H1 (cell line): ENCODE data around the gene COL9A2. TPM values are rescaled to one million over a fixed set of nuclear protein-coding genes. Genes with fewer than 3 reads are reported as not detected.

Source experiments
- CEBPB ChIP-seq: IDR thresholded peaks from 2 replicates; pipeline ENCODE4 v1.6.1; 2012; ENCODE audit warnings: low read depth, low read length
- JUND ChIP-seq: IDR thresholded peaks from 2 replicates; pipeline ENCODE4 v1.6.1; 2011; ENCODE audit warnings: mild to moderate bottlenecking, improper control_type of control experiment, low read length
- POLR2AphosphoS5 ChIP-seq: IDR thresholded peaks from 2 replicates; pipeline ENCODE4 v1.6.1; 2011; ENCODE audit warnings: low read depth, low read length
- SIN3A ChIP-seq, 2 experiments: IDR thresholded peaks in 1 of 2; conservative IDR thresholded peaks in 1 of 2; 2 replicates each; pipeline ENCODE4 v1.6.1; 2011 to 2012; ENCODE audit warnings: low read length in 2 of 2, improper control_type of control experiment in 1 of 2, low read depth in 1 of 2, mild to moderate bottlenecking in 1 of 2
- TEAD4 ChIP-seq: IDR thresholded peaks from 2 replicates; pipeline ENCODE4 v1.6.1; 2012; ENCODE audit warnings: low read depth, low read length, inconsistent platforms, mixed read lengths
- polyA plus RNA-seq, 7 experiments: library from polyadenylated mRNA; depleted of rRNA in 3 of 7; stranded (reverse) in 5 of 7; unstranded in 2 of 7; fragments of >200 nt in 5 of 7; fragments of 200-250 nt in 2 of 7; gene quantifications; 1 replicate in 5 of 7; 2 replicates in 1 of 7; 4 replicates in 1 of 7; pipeline versions ENCODE4 v1.2.1 to v1.2.3, GENCODE V29; 2011 to 2013; ENCODE audit warnings: missing spikeins in 2 of 7, mixed read lengths in 2 of 7
- total RNA-seq: library from RNA; stranded (reverse); fragmentation: NEBNext Ultra II Directional; extraction: Animal tissue kit (Norgen Biotek cat#: 25700); gene quantifications from 2 replicates; pipeline ENCODE4 v1.2.1, GENCODE V29; 2021
- TF ChIP-seq, protein P1 (sequence below): fragments of 300-600 bp; sonication (generic); IDR thresholded peaks from 2 replicates; pipeline ENCODE4 v1.7.1; 2012; ENCODE audit warnings: low read length, moderate library complexity, mild to moderate bottlenecking, inconsistent platforms; ENCODE audit not compliant: insufficient replicate concordance

COL9A2 gene
- total and polyA plus RNA-seq, 2 of the 8 experiments (the other 6 are each of a cell fraction or from before 2014, with no cell fraction given), result 3.2 to 3.3 TPM

- TF ChIP-seq, protein P1, sequence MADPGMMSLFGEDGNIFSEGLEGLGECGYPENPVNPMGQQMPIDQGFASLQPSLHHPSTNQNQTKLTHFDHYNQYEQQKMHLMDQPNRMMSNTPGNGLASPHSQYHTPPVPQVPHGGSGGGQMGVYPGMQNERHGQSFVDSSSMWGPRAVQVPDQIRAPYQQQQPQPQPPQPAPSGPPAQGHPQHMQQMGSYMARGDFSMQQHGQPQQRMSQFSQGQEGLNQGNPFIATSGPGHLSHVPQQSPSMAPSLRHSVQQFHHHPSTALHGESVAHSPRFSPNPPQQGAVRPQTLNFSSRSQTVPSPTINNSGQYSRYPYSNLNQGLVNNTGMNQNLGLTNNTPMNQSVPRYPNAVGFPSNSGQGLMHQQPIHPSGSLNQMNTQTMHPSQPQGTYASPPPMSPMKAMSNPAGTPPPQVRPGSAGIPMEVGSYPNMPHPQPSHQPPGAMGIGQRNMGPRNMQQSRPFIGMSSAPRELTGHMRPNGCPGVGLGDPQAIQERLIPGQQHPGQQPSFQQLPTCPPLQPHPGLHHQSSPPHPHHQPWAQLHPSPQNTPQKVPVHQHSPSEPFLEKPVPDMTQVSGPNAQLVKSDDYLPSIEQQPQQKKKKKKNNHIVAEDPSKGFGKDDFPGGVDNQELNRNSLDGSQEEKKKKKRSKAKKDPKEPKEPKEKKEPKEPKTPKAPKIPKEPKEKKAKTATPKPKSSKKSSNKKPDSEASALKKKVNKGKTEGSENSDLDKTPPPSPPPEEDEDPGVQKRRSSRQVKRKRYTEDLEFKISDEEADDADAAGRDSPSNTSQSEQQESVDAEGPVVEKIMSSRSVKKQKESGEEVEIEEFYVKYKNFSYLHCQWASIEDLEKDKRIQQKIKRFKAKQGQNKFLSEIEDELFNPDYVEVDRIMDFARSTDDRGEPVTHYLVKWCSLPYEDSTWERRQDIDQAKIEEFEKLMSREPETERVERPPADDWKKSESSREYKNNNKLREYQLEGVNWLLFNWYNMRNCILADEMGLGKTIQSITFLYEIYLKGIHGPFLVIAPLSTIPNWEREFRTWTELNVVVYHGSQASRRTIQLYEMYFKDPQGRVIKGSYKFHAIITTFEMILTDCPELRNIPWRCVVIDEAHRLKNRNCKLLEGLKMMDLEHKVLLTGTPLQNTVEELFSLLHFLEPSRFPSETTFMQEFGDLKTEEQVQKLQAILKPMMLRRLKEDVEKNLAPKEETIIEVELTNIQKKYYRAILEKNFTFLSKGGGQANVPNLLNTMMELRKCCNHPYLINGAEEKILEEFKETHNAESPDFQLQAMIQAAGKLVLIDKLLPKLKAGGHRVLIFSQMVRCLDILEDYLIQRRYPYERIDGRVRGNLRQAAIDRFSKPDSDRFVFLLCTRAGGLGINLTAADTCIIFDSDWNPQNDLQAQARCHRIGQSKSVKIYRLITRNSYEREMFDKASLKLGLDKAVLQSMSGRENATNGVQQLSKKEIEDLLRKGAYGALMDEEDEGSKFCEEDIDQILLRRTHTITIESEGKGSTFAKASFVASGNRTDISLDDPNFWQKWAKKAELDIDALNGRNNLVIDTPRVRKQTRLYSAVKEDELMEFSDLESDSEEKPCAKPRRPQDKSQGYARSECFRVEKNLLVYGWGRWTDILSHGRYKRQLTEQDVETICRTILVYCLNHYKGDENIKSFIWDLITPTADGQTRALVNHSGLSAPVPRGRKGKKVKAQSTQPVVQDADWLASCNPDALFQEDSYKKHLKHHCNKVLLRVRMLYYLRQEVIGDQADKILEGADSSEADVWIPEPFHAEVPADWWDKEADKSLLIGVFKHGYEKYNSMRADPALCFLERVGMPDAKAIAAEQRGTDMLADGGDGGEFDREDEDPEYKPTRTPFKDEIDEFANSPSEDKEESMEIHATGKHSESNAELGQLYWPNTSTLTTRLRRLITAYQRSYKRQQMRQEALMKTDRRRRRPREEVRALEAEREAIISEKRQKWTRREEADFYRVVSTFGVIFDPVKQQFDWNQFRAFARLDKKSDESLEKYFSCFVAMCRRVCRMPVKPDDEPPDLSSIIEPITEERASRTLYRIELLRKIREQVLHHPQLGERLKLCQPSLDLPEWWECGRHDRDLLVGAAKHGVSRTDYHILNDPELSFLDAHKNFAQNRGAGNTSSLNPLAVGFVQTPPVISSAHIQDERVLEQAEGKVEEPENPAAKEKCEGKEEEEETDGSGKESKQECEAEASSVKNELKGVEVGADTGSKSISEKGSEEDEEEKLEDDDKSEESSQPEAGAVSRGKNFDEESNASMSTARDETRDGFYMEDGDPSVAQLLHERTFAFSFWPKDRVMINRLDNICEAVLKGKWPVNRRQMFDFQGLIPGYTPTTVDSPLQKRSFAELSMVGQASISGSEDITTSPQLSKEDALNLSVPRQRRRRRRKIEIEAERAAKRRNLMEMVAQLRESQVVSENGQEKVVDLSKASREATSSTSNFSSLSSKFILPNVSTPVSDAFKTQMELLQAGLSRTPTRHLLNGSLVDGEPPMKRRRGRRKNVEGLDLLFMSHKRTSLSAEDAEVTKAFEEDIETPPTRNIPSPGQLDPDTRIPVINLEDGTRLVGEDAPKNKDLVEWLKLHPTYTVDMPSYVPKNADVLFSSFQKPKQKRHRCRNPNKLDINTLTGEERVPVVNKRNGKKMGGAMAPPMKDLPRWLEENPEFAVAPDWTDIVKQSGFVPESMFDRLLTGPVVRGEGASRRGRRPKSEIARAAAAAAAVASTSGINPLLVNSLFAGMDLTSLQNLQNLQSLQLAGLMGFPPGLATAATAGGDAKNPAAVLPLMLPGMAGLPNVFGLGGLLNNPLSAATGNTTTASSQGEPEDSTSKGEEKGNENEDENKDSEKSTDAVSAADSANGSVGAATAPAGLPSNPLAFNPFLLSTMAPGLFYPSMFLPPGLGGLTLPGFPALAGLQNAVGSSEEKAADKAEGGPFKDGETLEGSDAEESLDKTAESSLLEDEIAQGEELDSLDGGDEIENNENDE, result no peak
- TF ChIP-seq TEAD4, result no peak
- no peak for TF ChIP-seq CEBPB
- TF ChIP-seq SIN3A (conservative IDR thresholded peaks at IDR 0.05 in 1 of 2, IDR thresholded peaks at IDR 0.05 in 1 of 2; ENCODE audit: low read depth in 1 of 2, low read length in 2 of 2), result no peak
- no peak for TF ChIP-seq JUND
- TF ChIP-seq POLR2AphosphoS5, result no peak
- TF ChIP-seq, all 59 proteins: peak for 0
Measured at GRCh38 chr1:40360631-40361030, 43.5 kb upstream of the COL9A2 start (continued).
